Keratinocyte (primary cell): ENCODE measurements around the gene MYOC.

Experiments
- CTCF ChIP-seq, 3 experiments: IDR thresholded peaks in 1 of 3; conservative IDR thresholded peaks in 1 of 3; optimal IDR thresholded peaks in 1 of 3; 2 replicates in 2 of 3; 3 replicates in 1 of 3; pipeline versions ENCODE3 to v1.5.1; 2011; ENCODE audit warnings: low read length in 3 of 3, mild to moderate bottlenecking in 3 of 3, moderate library complexity in 2 of 3, control low read depth in 1 of 3, inconsistent platforms in 1 of 3; ENCODE audit not compliant: insufficient read depth in 2 of 3; ENCODE audit errors: extremely low read depth in 1 of 3
- EZH2 ChIP-seq: IDR thresholded peaks from one replicate; pipeline ENCODE4 v1.6.1; 2012; ENCODE audit warnings: inconsistent platforms, mild to moderate bottlenecking, low read length, moderate library complexity

GRCh38 chr1:171596119-171596518, 56.4 kb downstream of the MYOC start:
- TF ChIP-seq CTCF (optimal IDR thresholded peaks at IDR 0.05 in 1 of 3, IDR thresholded peaks at IDR 0.05 in 1 of 3, conservative IDR thresholded peaks at IDR 0.05 in 1 of 3; ENCODE audit: extremely low read depth in 1 of 3, insufficient read depth in 2 of 3, low read length in 3 of 3), result no peak
- no peak for TF ChIP-seq EZH2
